HEK293 (cell line): ENCODE measurements around the gene MOK.

ENCODE experiments used
- CTCF ChIA-PET: fragments of 350-600 bp; formaldehyde crosslinking; extraction: SDS; loops from one replicate; lab custom pipeline; 2021; ENCODE audit warnings: antibody characterized with exemption; lab: Yijun Ruan, JAX
- POLR2A ChIA-PET: fragments of 300-600 bp; formaldehyde crosslinking; extraction: SDS; loops from one replicate; lab custom pipeline; 2020; ENCODE audit warnings: antibody characterized with exemption, inconsistent platforms; lab: Yijun Ruan, JAX
- H3K27ac ChIP-seq: fragments of 200-500 bp; sonication (Bioruptor generic); 2 replicates; pipeline ENCODE4 v1.5.1; 2014; ENCODE audit warnings: low read depth, low read length, control low read depth, inconsistent platforms; ENCODE audit errors: extremely low read depth
- H3K36me3 ChIP-seq, 2 experiments: fragments of 200-500 bp in 1 of 2; sonication (Bioruptor generic) in 1 of 2; 1 replicate in 1 of 2; 2 replicates in 1 of 2; pipeline ENCODE4 v1.5.1; 2014 to 2017; ENCODE audit warnings: inconsistent platforms in 2 of 2, low read length in 2 of 2; ENCODE audit not compliant: control insufficient read depth in 2 of 2, insufficient read depth in 1 of 2
- H3K4me1 ChIP-seq: fragments of 200-500 bp; sonication (Bioruptor generic); 2 replicates; pipeline ENCODE4 v1.5.1; 2014; ENCODE audit warnings: mild to moderate bottlenecking, low read length, inconsistent platforms; ENCODE audit not compliant: control insufficient read depth, insufficient read depth
- H3K4me3 ChIP-seq: 2 replicates; pipeline ENCODE4 v1.5.1; 2011; ENCODE audit warnings: low read depth, mild to moderate bottlenecking, control low read depth, low read length, moderate library complexity
- H3K9me3 ChIP-seq: fragments of 200-500 bp; sonication (Bioruptor generic); 2 replicates; pipeline ENCODE4 v1.5.1; 2014; ENCODE audit warnings: low read depth, low read length, inconsistent platforms; ENCODE audit not compliant: control insufficient read depth, insufficient read depth
- ZEB2 ChIP-seq: fragments of 450-650 bp; formaldehyde crosslinking; IDR thresholded peaks from 2 replicates; pipeline ENCODE4 v1.5.1; 2016; ENCODE audit warnings: missing biosample characterization, missing genetic modification characterization
- ZNF394 ChIP-seq: fragments of 450-650 bp; formaldehyde crosslinking; IDR thresholded peaks from 2 replicates; pipeline ENCODE4 v1.5.1; 2016; ENCODE audit warnings: missing biosample characterization, missing genetic modification characterization, mild to moderate bottlenecking, moderate library complexity, borderline replicate concordance

The MOK gene

GRCh38 chr14:102180248-102180998 lies 124.5 kb downstream of the MOK start:
- Histone ChIP-seq H3K4me1 (peaks cover 36% of the 10 kb centered on the region), H3K4me3 (no peak overlapping the region), H3K36me3 (no peaks in the 10 kb centered on the region), H3K9me3 (no peaks in the 10 kb centered on the region), H3K27ac (no peak overlapping the region)
- ChIA-PET CTCF (interaction anchor here (2.2 kb wide), 1 partner anchor 84 kb away, joined by 12 read pairs; no protein-coding TSS in a partner anchor), POLR2A (interaction anchor here (1.4 kb wide), 1 partner anchor 9 kb away, joined by 4 read pairs; no protein-coding TSS in a partner anchor)
- peak; percentile 35; the same call in 1 of the 2 replicates for TF ChIP-seq ZNF394
- no peak for TF ChIP-seq ZEB2 (tag by site-specific recombination)
